K562 (cell line): Measurements from ENCODE around the gene MYO3A. TPM values are rescaled to one million over a fixed set of nuclear protein-coding genes. Genes with fewer than 3 reads are reported as not detected.

Experiments
- ATAC-seq: fragments of 200-7000 bp; cut with Tn5 transposase; 3 replicates; pipeline ENCODE4 v1.9.1; 2020; ENCODE audit warnings: moderate library complexity
- BruUV-seq: library from RNA; stranded (reverse); fragments of 400-500 nt; replicated peaks from 2 replicates; lab custom pipeline; 2021; lab: Mats Ljungman, UMichigan
- CTCF ChIA-PET: fragments of 300-600 bp; formaldehyde crosslinking; extraction: SDS; loops from one replicate; lab custom pipeline; 2021; ENCODE audit warnings: low intra/inter-chr PET ratio; lab: Yijun Ruan, JAX
- POLR2A ChIA-PET: fragments of 300-600, 350-650 bp; sonication (Branson Sonifier 250); formaldehyde crosslinking; extraction: SDS; loops from one replicate; lab custom pipeline; 2021; ENCODE audit warnings: antibody characterized with exemption, inconsistent platforms; lab: Yijun Ruan, JAX
- DNase-seq, 4 experiments: peaks; one replicate each; pipeline versions ENCODE4 v3.0.0 to v3.0.0-alpha.2; 2011 to 2018; ENCODE audit warnings: low spot score in 3 of 4, mixed read lengths in 3 of 4; ENCODE audit errors: extremely low read depth in 1 of 4
- FAIRE-seq: peaks from 2 replicates; lab custom pipeline; 2011; peaks lifted over from hg19 to GRCh38; lab: Jason Lieb, UNC
- H2AFZ ChIP-seq: 2 replicates; pipeline ENCODE4 v1.6.0; 2011; ENCODE audit warnings: low read depth, low read length, control low read depth, inconsistent platforms
- H3K27ac ChIP-seq: fragments of 200-600 bp; 3 replicates; pipeline ENCODE4 v1.8.0; 2011; ENCODE audit warnings: low read depth, mild to moderate bottlenecking, control low read depth, inconsistent platforms, low read length, moderate library complexity, mixed read lengths; ENCODE audit errors: extremely low read depth
- H3K27me3 ChIP-seq, 2 experiments: fragments of 300-600 bp in 1 of 2; 2 replicates in 1 of 2; 3 replicates in 1 of 2; pipeline versions ENCODE4 v1.6.0 to v1.8.0; 2011; ENCODE audit warnings: inconsistent platforms in 2 of 2, low read length in 2 of 2, mild to moderate bottlenecking in 1 of 2, mixed read lengths in 1 of 2, moderate library complexity in 1 of 2; ENCODE audit not compliant: control insufficient read depth in 2 of 2, insufficient read depth in 2 of 2
- H3K36me3 ChIP-seq: fragments of 300-600 bp; 3 replicates; pipeline ENCODE4 v1.8.0; 2011; ENCODE audit warnings: mild to moderate bottlenecking, low read length, inconsistent platforms; ENCODE audit not compliant: control insufficient read depth, insufficient read depth
- H3K4me1 ChIP-seq, 2 experiments: fragments of 200-600 bp in 1 of 2; replicated peaks in 1 of 2; 2 replicates in 1 of 2; 3 replicates in 1 of 2; pipeline versions ENCODE4 v1.5.1 to v1.8.0; 2011; ENCODE audit warnings: inconsistent platforms in 2 of 2, low read length in 2 of 2, mild to moderate bottlenecking in 1 of 2, mixed read lengths in 1 of 2, moderate library complexity in 1 of 2; ENCODE audit not compliant: control insufficient read depth in 2 of 2, insufficient read depth in 2 of 2
- H3K4me2 ChIP-seq: 2 replicates; pipeline ENCODE4 v1.6.1; 2011; ENCODE audit warnings: low read length, control low read depth, inconsistent platforms, mixed read lengths; ENCODE audit not compliant: insufficient read depth
- H3K4me3 ChIP-seq: fragments of 200-600 bp; sonication (generic), shearing (Covaris generic); 2 replicates; pipeline ENCODE4 v1.5.1; 2016; ENCODE audit warnings: control low read depth, inconsistent platforms
- H3K79me2 ChIP-seq: fragments of 200-600 bp; 3 replicates; pipeline ENCODE4 v1.8.0; 2011; ENCODE audit warnings: low read length, inconsistent platforms; ENCODE audit not compliant: control insufficient read depth, insufficient read depth
- H3K9ac ChIP-seq, 2 experiments: 2 replicates each; pipeline versions ENCODE4 v1.6.0 to v1.6.1; 2011; ENCODE audit warnings: low read depth in 2 of 2, low read length in 2 of 2, control low read depth in 1 of 2, inconsistent platforms in 1 of 2, mild to moderate bottlenecking in 1 of 2, mixed read lengths in 1 of 2; ENCODE audit not compliant: insufficient read depth in 1 of 2
- H3K9me1 ChIP-seq: one replicate; pipeline ENCODE4 v1.6.0; 2011; ENCODE audit warnings: inconsistent platforms, mild to moderate bottlenecking, low read length, moderate library complexity; ENCODE audit not compliant: control insufficient read depth, insufficient read depth
- H3K9me3 ChIP-seq: replicated peaks from 2 replicates; pipeline ENCODE4 v1.5.1; 2011; ENCODE audit warnings: low read depth, low read length, inconsistent platforms; ENCODE audit not compliant: control insufficient read depth, insufficient read depth
- H4K20me1 ChIP-seq: replicated peaks from 2 replicates; pipeline ENCODE4 v1.6.1; 2011; ENCODE audit warnings: low read length, inconsistent platforms, mixed read lengths; ENCODE audit not compliant: control insufficient read depth, insufficient read depth
- CBFA2T2 ChIP-seq: fragments of 450-650 bp; conservative IDR thresholded peaks from 2 replicates; pipeline ENCODE4 v1.6.1; 2017; ENCODE audit warnings: mild to moderate bottlenecking
- FIP1L1 ChIP-seq: fragments of 200-400 bp; formaldehyde crosslinking; IDR thresholded peaks from 2 replicates; pipeline ENCODE4 v1.6.1; 2018; ENCODE audit warnings: mild to moderate bottlenecking, low read depth, low read length; ENCODE audit not compliant: poor library complexity, severe bottlenecking
- HDAC8 ChIP-seq: fragments of 450-650 bp; IDR thresholded peaks from 2 replicates; pipeline ENCODE4 v1.6.1; 2016; ENCODE audit warnings: mild to moderate bottlenecking, missing genetic modification characterization, moderate library complexity, missing compliant biosample characterization
- NCOA1 ChIP-seq: fragments of 450-650 bp; IDR thresholded peaks from 2 replicates; pipeline ENCODE4 v1.6.1; 2016; ENCODE audit warnings: low read depth
- NCOA2 ChIP-seq, 2 experiments: fragments of 450-650 bp; IDR thresholded peaks; 2 replicates each; pipeline ENCODE4 v1.6.1; 2018; ENCODE audit warnings: mild to moderate bottlenecking in 2 of 2, moderate library complexity in 1 of 2; ENCODE audit not compliant: partially characterized antibody in 2 of 2
- PRMT5 ChIP-seq: sonication (generic); formaldehyde crosslinking; IDR thresholded peaks from 2 replicates; pipeline ENCODE4 v1.5.0; 2020; ENCODE audit warnings: missing genetic modification reagents
- SMAD2 ChIP-seq: fragments of 150-350 bp; IDR thresholded peaks from 2 replicates; pipeline ENCODE4 v1.6.1; 2014; ENCODE audit warnings: low read depth, mild to moderate bottlenecking, low read length
- TCF7 ChIP-seq: sonication (generic); IDR thresholded peaks from 2 replicates; pipeline ENCODE4 v1.6.1; 2016; ENCODE audit warnings: antibody characterized with exemption, borderline replicate concordance
- YBX1 ChIP-seq: fragments of 450-650 bp; IDR thresholded peaks from 2 replicates; pipeline ENCODE4 v1.7.1; 2016; ENCODE audit warnings: mild to moderate bottlenecking
- ZNF699 ChIP-seq: fragments of 250-450 bp; sonication (Bioruptor Pico); IDR thresholded peaks from 2 replicates; pipeline ENCODE4 v1.8.0; 2021; ENCODE audit warnings: mild to moderate bottlenecking, moderate library complexity; ENCODE audit not compliant: insufficient replicate concordance
- WGBS: fragments of 100-300 bp; shearing (Covaris generic); methylation state at CpG from one replicate; pipeline ENCODE4 v1.1.6; 2016; ENCODE audit warnings: low coverage, mixed read lengths; ENCODE audit not compliant: insufficient coverage; ENCODE audit errors: missing lambda C conversion rate; 5-methylcytosine and 5-hydroxymethylcytosine counted together
- in situ Hi-C: fragments of 300-500 bp; cut with MboI; formaldehyde crosslinking; loops from 4 replicates; pipeline ENCODE4 v1.15.0; 2018; ENCODE audit warnings: inconsistent platforms, mixed read lengths
- intact Hi-C: fragments of 100-400 bp; cut with micrococcal nuclease; formaldehyde crosslinking; loops from 2 replicates; pipeline ENCODE4 v1.14.2; 2022
- polyA plus RNA-seq, 8 experiments: library from polyadenylated mRNA; depleted of rRNA in 4 of 8; stranded (reverse) in 5 of 8; unstranded in 3 of 8; fragments of >200 nt; fragmentation: Nextera tagmentation in 2 of 8; fragmentation: Illumina TruSeq in 1 of 8; extraction: Ambion mirVana in 2 of 8; extraction: Trizol in 1 of 8; gene quantifications; 2 replicates each; pipeline versions ENCODE4 v1.2.1 to v1.2.3, GENCODE V29; 2011 to 2014; ENCODE audit warnings: inconsistent platforms in 1 of 8, missing spikeins in 1 of 8
- total RNA-seq, 7 experiments: library from RNA; depleted of rRNA in 6 of 7; stranded (reverse); fragments of >200 nt in 6 of 7; fragmentation: Illumina TruSeq in 2 of 7; extraction: Trizol in 2 of 7; gene quantifications; 2 replicates each; pipeline versions ENCODE4 v1.2.1 to v1.2.3, GENCODE V29; 2011 to 2021; ENCODE audit warnings: low replicate concordance in 1 of 7
- TF ChIP-seq, protein P1 (sequence below): fragments of 450-650 bp; IDR thresholded peaks from 2 replicates; pipeline ENCODE4 v1.6.1; 2016; ENCODE audit warnings: borderline replicate concordance
- TF ChIP-seq, protein P2 (sequence below), 2 experiments: fragments of 450-650 bp; formaldehyde crosslinking in 1 of 2; IDR thresholded peaks; 2 replicates each; pipeline versions ENCODE4 v1.4.0 to v1.6.1; 2014 to 2020; ENCODE audit warnings: mild to moderate bottlenecking in 2 of 2, borderline replicate concordance in 1 of 2, low read depth in 1 of 2

Gene MYO3A
- total and polyA plus RNA-seq, 9 of the 15 experiments (the other 6 are each of a cell fraction or from before 2014, with no cell fraction given), result not detected

- intact Hi-C loops, result no loop called here
- no peak for TF ChIP-seq FIP1L1
- TF ChIP-seq NCOA2 (IDR thresholded peaks at IDR 0.05; ENCODE audit: partially characterized antibody in 2 of 2), result no peak
- no peak for TF ChIP-seq NCOA1
- no peak for TF ChIP-seq SMAD2
- TF ChIP-seq, protein P1, sequence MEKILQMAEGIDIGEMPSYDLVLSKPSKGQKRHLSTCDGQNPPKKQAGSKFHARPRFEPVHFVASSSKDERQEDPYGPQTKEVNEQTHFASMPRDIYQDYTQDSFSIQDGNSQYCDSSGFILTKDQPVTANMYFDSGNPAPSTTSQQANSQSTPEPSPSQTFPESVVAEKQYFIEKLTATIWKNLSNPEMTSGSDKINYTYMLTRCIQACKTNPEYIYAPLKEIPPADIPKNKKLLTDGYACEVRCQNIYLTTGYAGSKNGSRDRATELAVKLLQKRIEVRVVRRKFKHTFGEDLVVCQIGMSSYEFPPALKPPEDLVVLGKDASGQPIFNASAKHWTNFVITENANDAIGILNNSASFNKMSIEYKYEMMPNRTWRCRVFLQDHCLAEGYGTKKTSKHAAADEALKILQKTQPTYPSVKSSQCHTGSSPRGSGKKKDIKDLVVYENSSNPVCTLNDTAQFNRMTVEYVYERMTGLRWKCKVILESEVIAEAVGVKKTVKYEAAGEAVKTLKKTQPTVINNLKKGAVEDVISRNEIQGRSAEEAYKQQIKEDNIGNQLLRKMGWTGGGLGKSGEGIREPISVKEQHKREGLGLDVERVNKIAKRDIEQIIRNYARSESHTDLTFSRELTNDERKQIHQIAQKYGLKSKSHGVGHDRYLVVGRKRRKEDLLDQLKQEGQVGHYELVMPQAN, result no peak
- TF ChIP-seq TCF7, result no peak
- no peak for TF ChIP-seq YBX1
- no peak for TF ChIP-seq CBFA2T2
- TF ChIP-seq PRMT5 (CRISPR knock-in tag), result no peak
- no peak for TF ChIP-seq HDAC8 (tag)
- TF ChIP-seq, protein P2, sequence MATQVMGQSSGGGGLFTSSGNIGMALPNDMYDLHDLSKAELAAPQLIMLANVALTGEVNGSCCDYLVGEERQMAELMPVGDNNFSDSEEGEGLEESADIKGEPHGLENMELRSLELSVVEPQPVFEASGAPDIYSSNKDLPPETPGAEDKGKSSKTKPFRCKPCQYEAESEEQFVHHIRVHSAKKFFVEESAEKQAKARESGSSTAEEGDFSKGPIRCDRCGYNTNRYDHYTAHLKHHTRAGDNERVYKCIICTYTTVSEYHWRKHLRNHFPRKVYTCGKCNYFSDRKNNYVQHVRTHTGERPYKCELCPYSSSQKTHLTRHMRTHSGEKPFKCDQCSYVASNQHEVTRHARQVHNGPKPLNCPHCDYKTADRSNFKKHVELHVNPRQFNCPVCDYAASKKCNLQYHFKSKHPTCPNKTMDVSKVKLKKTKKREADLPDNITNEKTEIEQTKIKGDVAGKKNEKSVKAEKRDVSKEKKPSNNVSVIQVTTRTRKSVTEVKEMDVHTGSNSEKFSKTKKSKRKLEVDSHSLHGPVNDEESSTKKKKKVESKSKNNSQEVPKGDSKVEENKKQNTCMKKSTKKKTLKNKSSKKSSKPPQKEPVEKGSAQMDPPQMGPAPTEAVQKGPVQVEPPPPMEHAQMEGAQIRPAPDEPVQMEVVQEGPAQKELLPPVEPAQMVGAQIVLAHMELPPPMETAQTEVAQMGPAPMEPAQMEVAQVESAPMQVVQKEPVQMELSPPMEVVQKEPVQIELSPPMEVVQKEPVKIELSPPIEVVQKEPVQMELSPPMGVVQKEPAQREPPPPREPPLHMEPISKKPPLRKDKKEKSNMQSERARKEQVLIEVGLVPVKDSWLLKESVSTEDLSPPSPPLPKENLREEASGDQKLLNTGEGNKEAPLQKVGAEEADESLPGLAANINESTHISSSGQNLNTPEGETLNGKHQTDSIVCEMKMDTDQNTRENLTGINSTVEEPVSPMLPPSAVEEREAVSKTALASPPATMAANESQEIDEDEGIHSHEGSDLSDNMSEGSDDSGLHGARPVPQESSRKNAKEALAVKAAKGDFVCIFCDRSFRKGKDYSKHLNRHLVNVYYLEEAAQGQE (IDR thresholded peaks at IDR 0.05; ENCODE audit: borderline replicate concordance), result no peak
- TF ChIP-seq, protein P2 (CRISPR knock-in tag; IDR thresholded peaks at IDR 0.05; ENCODE audit: low read depth), result no peak
- no peak for TF ChIP-seq ZNF699 (CRISPR knock-in tag)
- TF ChIP-seq, all 486 proteins: peak for 0
- Histone ChIP-seq H3K79me2 (no peaks in the 10 kb centered on the region), H2AFZ (no peak overlapping the region), H3K4me1 (no peaks in the 10 kb centered on the region), H3K9ac (no peak overlapping the region), H3K27ac (no peak overlapping the region), H3K9me1 (no peaks in the 10 kb centered on the region), H3K4me3 (no peak overlapping the region), H4K20me1 (no peaks in the 10 kb centered on the region), H3K4me2 (no peak overlapping the region), H3K9me3 (no peaks in the 10 kb centered on the region), H3K36me3 (no peaks in the 10 kb centered on the region), H3K27me3 (no peaks in the 10 kb centered on the region)
- 0% methylated on average over 2 of the region's 2 CpGs for WGBS
- ChIA-PET CTCF (no interaction called here), POLR2A (interaction anchor here (0.8 kb wide), 1 partner anchor 9 kb away, joined by 4 read pairs; no protein-coding TSS in a partner anchor)
- no peak for ATAC-seq
- no peak for FAIRE-seq
- no peak for DNase-seq
- no TSS peak for BruUV-seq
- in situ Hi-C loops, result no loop called here
These were observed 19.3 kb upstream of the MYO3A start for GRCh38 chr10:25914776-25915175.
